H7 (cell line): Measurements from ENCODE around the gene TAF5L. TPM values are rescaled to one million over a fixed set of nuclear protein-coding genes. Genes with fewer than 3 reads are reported as not detected.

ENCODE experiments used
- DNase-seq: peaks from one replicate; pipeline ENCODE4 v3.0.0; 2012
- H3K27me3 ChIP-seq: 2 replicates; pipeline ENCODE4 v1.6.0; 2011; ENCODE audit warnings: mild to moderate bottlenecking, low read length; ENCODE audit not compliant: control insufficient read depth, insufficient read depth
- H3K36me3 ChIP-seq: replicated peaks from 2 replicates; pipeline ENCODE4 v1.5.1; 2011; ENCODE audit warnings: low read length; ENCODE audit not compliant: control insufficient read depth, insufficient read depth
- H3K4me3 ChIP-seq: 2 replicates; pipeline ENCODE4 v1.5.1; 2011; ENCODE audit warnings: low read depth, mild to moderate bottlenecking, control low read depth, low read length, moderate library complexity; ENCODE audit not compliant: insufficient read depth
- total RNA-seq: library from RNA; depleted of rRNA; stranded (reverse); fragments of >200 nt; shearing (Covaris generic); gene quantifications from 2 replicates; pipeline ENCODE4 v1.2.3, GENCODE V29; 2014

TAF5L gene
- total RNA-seq, 1 experiment from 2014 or later = 34.6 TPM

- Histone ChIP-seq H3K4me3 (no peak overlapping the region), H3K27me3 (no peaks in the 10 kb centered on the region), H3K36me3 (peaks cover 25% of the 10 kb centered on the region)
- DNase-seq = no peak
Observed at GRCh38 chr1:229653420-229653819, 27.5 kb upstream of the TAF5L start.

- H3K36me3 ChIP-seq = peaks cover 32% of the 10 kb centered on the region
Observed at GRCh38 chr1:229651546-229651945, 25.6 kb upstream of the TAF5L start.

GRCh38 chr1:229650045-229650444 lies 24.1 kb upstream of the TAF5L start:
- Histone ChIP-seq H3K4me3 (no peak overlapping the region), H3K36me3 (peaks cover 40% of the 10 kb centered on the region), H3K27me3 (no peaks in the 10 kb centered on the region)
- no peak for DNase-seq

More at GRCh38 chr1:229651546-229651945, 25.6 kb upstream of the TAF5L start:
- no peak for DNase-seq
- H3K4me3 ChIP-seq = no peak overlapping the region
- no peaks in the 10 kb centered on the region for H3K27me3 ChIP-seq

- peaks cover 39% of the 10 kb centered on the region for H3K36me3 ChIP-seq
- DNase-seq = no peak
- no peak overlapping the region for H3K4me3 ChIP-seq
- no peaks in the 10 kb centered on the region for H3K27me3 ChIP-seq
Observed at GRCh38 chr1:229648406-229648805, 22.5 kb upstream of the TAF5L start.

- peaks cover 34% of the 10 kb centered on the region for H3K36me3 ChIP-seq
- no peaks in the 10 kb centered on the region for H3K27me3 ChIP-seq
- H3K4me3 ChIP-seq = no peak overlapping the region
- no peak for DNase-seq
Observed at GRCh38 chr1:229645324-229645993, 19.5 kb upstream of the TAF5L start.

- Histone ChIP-seq H3K4me3 (no peak overlapping the region), H3K36me3 (peaks cover 31% of the 10 kb centered on the region)
Observed at GRCh38 chr1:229643996-229644745, 18.2 kb upstream of the TAF5L start.

GRCh38 chr1:229642970-229643369 lies 17.0 kb upstream of the TAF5L start:
- Histone ChIP-seq H3K36me3 (peaks cover 28% of the 10 kb centered on the region), H3K27me3 (no peaks in the 10 kb centered on the region), H3K4me3 (no peak overlapping the region)
- DNase-seq = no peak

More at GRCh38 chr1:229643996-229644745, 18.2 kb upstream of the TAF5L start:
- H3K27me3 ChIP-seq = no peaks in the 10 kb centered on the region
- DNase-seq = no peak

- DNase-seq = no peak
- Histone ChIP-seq H3K36me3 (peaks cover 27% of the 10 kb centered on the region), H3K27me3 (no peaks in the 10 kb centered on the region), H3K4me3 (no peak overlapping the region)
Observed at GRCh38 chr1:229642376-229642775, 16.5 kb upstream of the TAF5L start.

GRCh38 chr1:229641306-229641705 lies 15.4 kb upstream of the TAF5L start:
- no peak for DNase-seq
- Histone ChIP-seq H3K27me3 (no peaks in the 10 kb centered on the region), H3K4me3 (no peak overlapping the region), H3K36me3 (peaks cover 27% of the 10 kb centered on the region)

- DNase-seq = no peak
- peaks cover 30% of the 10 kb centered on the region for H3K36me3 ChIP-seq
- no peaks in the 10 kb centered on the region for H3K27me3 ChIP-seq
- no peak overlapping the region for H3K4me3 ChIP-seq
Observed at GRCh38 chr1:229640455-229640854, 14.5 kb upstream of the TAF5L start.

- DNase-seq = no peak
- Histone ChIP-seq H3K4me3 (no peak overlapping the region), H3K27me3 (no peaks in the 10 kb centered on the region), H3K36me3 (peaks cover 27% of the 10 kb centered on the region)
Observed at GRCh38 chr1:229637746-229638145, 11.8 kb upstream of the TAF5L start.

- H3K4me3 ChIP-seq = no peak overlapping the region
- peaks cover 27% of the 10 kb centered on the region for H3K36me3 ChIP-seq
- no peak for DNase-seq
- H3K27me3 ChIP-seq = no peaks in the 10 kb centered on the region
Observed at GRCh38 chr1:229636042-229636441, 10.1 kb upstream of the TAF5L start.

GRCh38 chr1:229631966-229632365 lies 6.0 kb upstream of the TAF5L start:
- DNase-seq = no peak
- Histone ChIP-seq H3K4me3 (no peak overlapping the region), H3K36me3 (peaks cover 20% of the 10 kb centered on the region)

GRCh38 chr1:229631148-229631547 lies 5.2 kb upstream of the TAF5L start:
- DNase-seq = no peak
- Histone ChIP-seq H3K4me3 (no peak overlapping the region), H3K36me3 (peaks cover 13% of the 10 kb centered on the region), H3K27me3 (no peaks in the 10 kb centered on the region)

More at GRCh38 chr1:229631966-229632365, 6.0 kb upstream of the TAF5L start:
- no peaks in the 10 kb centered on the region for H3K27me3 ChIP-seq

- no peaks in the 10 kb centered on the region for H3K27me3 ChIP-seq
- no peak for DNase-seq
- H3K36me3 ChIP-seq = no peaks in the 10 kb centered on the region
- H3K4me3 ChIP-seq = no peak overlapping the region
Observed at GRCh38 chr1:229629261-229629660, 3.3 kb upstream of the TAF5L start.
